ENCODE data around the gene TMEM185B. TPM values are rescaled to one million over a fixed set of nuclear protein-coding genes. Genes with fewer than 3 reads are reported as not detected.

The TMEM185B gene
- total RNA-seq, 1 experiment from 2014 or later, result 69.9 TPM

DNA sequence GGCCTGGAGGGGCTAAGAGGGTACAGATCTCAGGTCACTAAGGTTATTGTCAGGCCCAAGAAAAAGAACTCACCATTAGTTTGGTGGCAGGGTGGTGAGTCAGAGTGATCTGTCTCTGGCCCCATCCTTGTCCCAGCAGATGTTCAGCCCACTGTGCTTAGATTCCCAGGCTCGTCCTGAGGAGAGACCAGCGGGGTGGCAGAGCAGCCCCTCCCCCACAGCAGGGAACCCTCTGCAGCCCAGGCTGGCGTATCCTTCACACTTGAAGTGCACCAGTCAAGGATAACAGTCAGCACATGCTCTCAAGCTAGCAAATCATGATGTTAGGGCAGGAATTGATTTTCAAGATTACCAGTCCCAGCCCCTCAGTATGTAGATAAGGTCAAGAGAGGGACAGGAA, 43.1 kb downstream of the TMEM185B start:
- H3K4me3 ChIP-seq (ENCODE audit: low read depth, low read length), result no peak overlapping the region
- POLR2A ChIA-PET, result no interaction called here
- no TSS peak for BruUV-seq (replicated peaks)
- CTCF ChIA-PET, result no interaction called here
- H3K4me1 ChIP-seq, result no peaks in the 10 kb centered on the region
- H3K36me3 Mint-ChIP-seq (ENCODE audit: insufficient read depth, unreplicated experiment), result peaks cover 37% of the 10 kb centered on the region
- peaks cover 2% of the 10 kb centered on the region for H3K36me3 ChIP-seq (ENCODE audit: control insufficient read depth, insufficient read depth, low read length)
- H3K27ac Mint-ChIP-seq (ENCODE audit: unreplicated experiment), result no peak overlapping the region
- H3K27me3 ChIP-seq (replicated peaks; ENCODE audit: control insufficient read depth, insufficient read depth, low read length), result no peaks in the 10 kb centered on the region; the same call in 1 of the 2 replicates
- H3K27me3 Mint-ChIP-seq (ENCODE audit: insufficient read depth, unreplicated experiment), result no peaks in the 10 kb centered on the region
- no peak for DNase-seq
- no peaks in the 10 kb centered on the region for H3K9me3 ChIP-seq
- H3K4me3 Mint-ChIP-seq (ENCODE audit: unreplicated experiment), result no peak overlapping the region
- no peaks in the 10 kb centered on the region for H3K4me1 Mint-ChIP-seq (ENCODE audit: low read depth, unreplicated experiment)
- H3K9me3 Mint-ChIP-seq (ENCODE audit: unreplicated experiment), result no peaks in the 10 kb centered on the region
- TF ChIP-seq, protein P1, sequence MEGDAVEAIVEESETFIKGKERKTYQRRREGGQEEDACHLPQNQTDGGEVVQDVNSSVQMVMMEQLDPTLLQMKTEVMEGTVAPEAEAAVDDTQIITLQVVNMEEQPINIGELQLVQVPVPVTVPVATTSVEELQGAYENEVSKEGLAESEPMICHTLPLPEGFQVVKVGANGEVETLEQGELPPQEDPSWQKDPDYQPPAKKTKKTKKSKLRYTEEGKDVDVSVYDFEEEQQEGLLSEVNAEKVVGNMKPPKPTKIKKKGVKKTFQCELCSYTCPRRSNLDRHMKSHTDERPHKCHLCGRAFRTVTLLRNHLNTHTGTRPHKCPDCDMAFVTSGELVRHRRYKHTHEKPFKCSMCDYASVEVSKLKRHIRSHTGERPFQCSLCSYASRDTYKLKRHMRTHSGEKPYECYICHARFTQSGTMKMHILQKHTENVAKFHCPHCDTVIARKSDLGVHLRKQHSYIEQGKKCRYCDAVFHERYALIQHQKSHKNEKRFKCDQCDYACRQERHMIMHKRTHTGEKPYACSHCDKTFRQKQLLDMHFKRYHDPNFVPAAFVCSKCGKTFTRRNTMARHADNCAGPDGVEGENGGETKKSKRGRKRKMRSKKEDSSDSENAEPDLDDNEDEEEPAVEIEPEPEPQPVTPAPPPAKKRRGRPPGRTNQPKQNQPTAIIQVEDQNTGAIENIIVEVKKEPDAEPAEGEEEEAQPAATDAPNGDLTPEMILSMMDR (IDR thresholded peaks at IDR 0.05; ENCODE audit: insufficient read depth in 1 of 2, low read depth in 1 of 2, low read length in 1 of 2, severe bottlenecking in 1 of 2, unreplicated experiment in 1 of 2), result no peak
- intact Hi-C loops (cut with micrococcal nuclease; ENCODE audit: unreplicated experiment), result no loop called here

DNA sequence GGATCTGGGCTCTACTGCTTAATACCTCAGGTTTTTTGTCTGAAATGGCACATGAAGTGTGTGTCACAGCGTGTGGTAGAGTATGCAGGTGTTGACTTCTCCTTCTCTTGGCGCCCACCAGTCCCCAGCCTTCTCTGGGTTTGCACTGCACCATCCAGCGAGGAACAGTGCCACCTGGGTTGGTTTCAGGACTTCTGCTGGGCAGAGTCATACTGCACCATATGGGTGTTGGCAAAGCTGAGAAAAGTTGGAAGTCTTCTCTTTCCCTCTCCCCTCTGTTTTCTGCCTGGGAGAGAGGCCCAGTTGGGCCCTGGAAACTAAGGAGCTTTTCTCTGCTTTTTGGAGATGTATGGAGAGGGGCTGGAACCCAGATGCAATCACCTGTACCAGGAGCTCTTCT, 43.8 kb downstream of the TMEM185B start:
- no peak overlapping the region for H3K4me3 Mint-ChIP-seq (ENCODE audit: unreplicated experiment)
- H3K4me1 ChIP-seq, result no peaks in the 10 kb centered on the region
- H3K4me1 Mint-ChIP-seq (ENCODE audit: low read depth, unreplicated experiment), result no peaks in the 10 kb centered on the region
- no peaks in the 10 kb centered on the region for H3K9me3 Mint-ChIP-seq (ENCODE audit: unreplicated experiment)
- H3K27me3 Mint-ChIP-seq (ENCODE audit: insufficient read depth, unreplicated experiment), result no peaks in the 10 kb centered on the region
- intact Hi-C loops (cut with micrococcal nuclease; ENCODE audit: unreplicated experiment), result loop anchor here (10.0 kb wide), 2 partner anchors 235 to 355 kb away; no protein-coding TSS in a partner anchor
- ChIA-PET CTCF (no interaction called here), POLR2A (no interaction called here)
- no peaks in the 10 kb centered on the region; the same call in 1 of the 2 replicates for H3K27me3 ChIP-seq (replicated peaks; ENCODE audit: control insufficient read depth, insufficient read depth, low read length)
- DNase-seq, result no peak
- no peak overlapping the region for H3K4me3 ChIP-seq (ENCODE audit: low read depth, low read length)
- peaks cover 41% of the 10 kb centered on the region for H3K36me3 Mint-ChIP-seq (ENCODE audit: insufficient read depth, unreplicated experiment)
- TF ChIP-seq, protein P1 (IDR thresholded peaks at IDR 0.05; ENCODE audit: insufficient read depth in 1 of 2, low read depth in 1 of 2, low read length in 1 of 2, severe bottlenecking in 1 of 2, unreplicated experiment in 1 of 2), result no peak
- H3K36me3 ChIP-seq (ENCODE audit: control insufficient read depth, insufficient read depth, low read length), result peaks cover 2% of the 10 kb centered on the region
- H3K27ac Mint-ChIP-seq (ENCODE audit: unreplicated experiment), result no peak overlapping the region
- H3K9me3 ChIP-seq, result no peaks in the 10 kb centered on the region
- BruUV-seq (replicated peaks), result no TSS peak

DNA sequence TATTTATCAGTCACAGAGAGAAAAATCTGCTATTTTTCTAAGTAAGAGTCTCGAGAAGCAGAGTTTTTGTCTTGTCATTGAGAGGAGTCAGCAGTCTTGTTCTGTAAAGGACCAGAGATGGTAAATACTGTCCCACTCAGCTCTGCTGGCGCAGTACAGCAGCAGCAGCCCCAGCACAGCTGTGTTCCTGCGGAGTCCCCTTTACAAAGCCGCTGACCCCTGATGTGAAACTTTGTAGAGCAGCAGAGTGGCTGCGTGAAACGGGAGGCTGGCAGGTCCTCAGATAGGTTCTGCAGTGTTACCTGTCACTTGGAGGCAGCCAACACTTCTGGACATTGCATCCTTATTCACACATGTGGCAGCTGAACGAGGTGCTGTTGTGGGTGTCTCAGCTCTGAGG, 45.2 kb downstream of the TMEM185B start:
- H3K4me1 Mint-ChIP-seq (ENCODE audit: low read depth, unreplicated experiment), result no peaks in the 10 kb centered on the region
- POLR2A ChIA-PET, result no interaction called here
- no peaks in the 10 kb centered on the region for H3K4me1 ChIP-seq
- no peaks in the 10 kb centered on the region for H3K27me3 Mint-ChIP-seq (ENCODE audit: insufficient read depth, unreplicated experiment)
- no peak overlapping the region for H3K4me3 ChIP-seq (ENCODE audit: low read depth, low read length)
- H3K36me3 ChIP-seq (ENCODE audit: control insufficient read depth, insufficient read depth, low read length), result peaks cover 2% of the 10 kb centered on the region
- no peaks in the 10 kb centered on the region for H3K9me3 ChIP-seq
- intact Hi-C loops (cut with micrococcal nuclease; ENCODE audit: unreplicated experiment), result loop anchor here (10.0 kb wide), 2 partner anchors 233 to 353 kb away; no protein-coding TSS in a partner anchor
- TF ChIP-seq, protein P1 (IDR thresholded peaks at IDR 0.05; ENCODE audit: insufficient read depth in 1 of 2, low read depth in 1 of 2, low read length in 1 of 2, severe bottlenecking in 1 of 2, unreplicated experiment in 1 of 2), result no peak
- no peak overlapping the region for H3K4me3 Mint-ChIP-seq (ENCODE audit: unreplicated experiment)
- H3K27ac Mint-ChIP-seq (ENCODE audit: unreplicated experiment), result no peak overlapping the region
- peaks cover 31% of the 10 kb centered on the region for H3K36me3 Mint-ChIP-seq (ENCODE audit: insufficient read depth, unreplicated experiment)
- CTCF ChIA-PET, result no interaction called here
- no TSS peak for BruUV-seq (replicated peaks)
- H3K9me3 Mint-ChIP-seq (ENCODE audit: unreplicated experiment), result no peaks in the 10 kb centered on the region
- DNase-seq, result no peak
- no peaks in the 10 kb centered on the region; the same call in 1 of the 2 replicates for H3K27me3 ChIP-seq (replicated peaks; ENCODE audit: control insufficient read depth, insufficient read depth, low read length)

Measured in Caco-2 (cell line).